ENCODE results near the gene ANGPTL2. TPM values are rescaled to one million over a fixed set of nuclear protein-coding genes. Genes with fewer than 3 reads are reported as not detected.

Gene ANGPTL2
- total and polyA plus RNA-seq, 2 experiments from 2014 or later: 18.0 to 25.6 TPM

- no peaks in the 10 kb centered on the region for H3K36me3 ChIP-seq (replicated peaks; ENCODE audit: insufficient read depth, low read depth)
- H4K20me1 ChIP-seq (ENCODE audit: insufficient read depth, poor library complexity, severe bottlenecking): no peaks in the 10 kb centered on the region
- H3K4me2 ChIP-seq: no peak overlapping the region
- H3K27ac ChIP-seq: no peak overlapping the region
- TF ChIP-seq EZH2 (IDR thresholded peaks at IDR 0.05; ENCODE audit: borderline replicate concordance) (no peak), EZH2phosphoT487 (IDR thresholded peaks at IDR 0.05; ENCODE audit: low read depth, severe bottlenecking, unreplicated experiment) (no peak)
- TF ChIP-seq, protein P1, sequence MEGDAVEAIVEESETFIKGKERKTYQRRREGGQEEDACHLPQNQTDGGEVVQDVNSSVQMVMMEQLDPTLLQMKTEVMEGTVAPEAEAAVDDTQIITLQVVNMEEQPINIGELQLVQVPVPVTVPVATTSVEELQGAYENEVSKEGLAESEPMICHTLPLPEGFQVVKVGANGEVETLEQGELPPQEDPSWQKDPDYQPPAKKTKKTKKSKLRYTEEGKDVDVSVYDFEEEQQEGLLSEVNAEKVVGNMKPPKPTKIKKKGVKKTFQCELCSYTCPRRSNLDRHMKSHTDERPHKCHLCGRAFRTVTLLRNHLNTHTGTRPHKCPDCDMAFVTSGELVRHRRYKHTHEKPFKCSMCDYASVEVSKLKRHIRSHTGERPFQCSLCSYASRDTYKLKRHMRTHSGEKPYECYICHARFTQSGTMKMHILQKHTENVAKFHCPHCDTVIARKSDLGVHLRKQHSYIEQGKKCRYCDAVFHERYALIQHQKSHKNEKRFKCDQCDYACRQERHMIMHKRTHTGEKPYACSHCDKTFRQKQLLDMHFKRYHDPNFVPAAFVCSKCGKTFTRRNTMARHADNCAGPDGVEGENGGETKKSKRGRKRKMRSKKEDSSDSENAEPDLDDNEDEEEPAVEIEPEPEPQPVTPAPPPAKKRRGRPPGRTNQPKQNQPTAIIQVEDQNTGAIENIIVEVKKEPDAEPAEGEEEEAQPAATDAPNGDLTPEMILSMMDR (IDR thresholded peaks at IDR 0.05; ENCODE audit: poor library complexity): no peak
- H2AFZ ChIP-seq: no peak overlapping the region
- no peaks in the 10 kb centered on the region for H3K27me3 ChIP-seq
- H3K79me2 ChIP-seq: no peaks in the 10 kb centered on the region
- no peak for DNase-seq (ENCODE audit: low spot score)
- no peaks in the 10 kb centered on the region for H3K9me3 ChIP-seq (ENCODE audit: low read depth)
- peaks cover 6% of the 10 kb centered on the region for H3K4me1 ChIP-seq (ENCODE audit: insufficient read depth)
- 92% methylated on average over 7 of the region's 7 CpGs for WGBS (ENCODE audit: low lambda C conversion rate, missing lambda C conversion rate)
- no peak overlapping the region for H3K4me3 ChIP-seq
- H3K9me2 ChIP-seq (replicated peaks; ENCODE audit: insufficient read depth): no peaks in the 10 kb centered on the region
Observed at GRCh38 chr9:127058011-127058644, 64.3 kb downstream of the ANGPTL2 start.

GRCh38 chr9:127056446-127056845, 66.0 kb downstream of the ANGPTL2 start:
- DNase-seq (ENCODE audit: low spot score): no peak
- Histone ChIP-seq H3K9me2 (replicated peaks; ENCODE audit: insufficient read depth) (no peaks in the 10 kb centered on the region), H3K27ac (no peak overlapping the region), H3K4me2 (no peak overlapping the region), H3K4me3 (no peak overlapping the region), H2AFZ (no peak overlapping the region), H3K4me1 (ENCODE audit: insufficient read depth) (peaks cover 6% of the 10 kb centered on the region), H4K20me1 (ENCODE audit: insufficient read depth, poor library complexity, severe bottlenecking) (no peaks in the 10 kb centered on the region), H3K36me3 (replicated peaks; ENCODE audit: insufficient read depth, low read depth) (no peaks in the 10 kb centered on the region), H3K9me3 (ENCODE audit: low read depth) (no peaks in the 10 kb centered on the region), H3K27me3 (no peaks in the 10 kb centered on the region), H3K79me2 (no peaks in the 10 kb centered on the region)
- TF ChIP-seq EZH2phosphoT487 (IDR thresholded peaks at IDR 0.05; ENCODE audit: low read depth, severe bottlenecking, unreplicated experiment) (no peak), EZH2 (IDR thresholded peaks at IDR 0.05; ENCODE audit: borderline replicate concordance) (no peak)
- TF ChIP-seq, protein P1 (IDR thresholded peaks at IDR 0.05; ENCODE audit: poor library complexity): no peak
- 86% methylated on average over 3 of the region's 3 CpGs for WGBS (ENCODE audit: low lambda C conversion rate, missing lambda C conversion rate)

DNA sequence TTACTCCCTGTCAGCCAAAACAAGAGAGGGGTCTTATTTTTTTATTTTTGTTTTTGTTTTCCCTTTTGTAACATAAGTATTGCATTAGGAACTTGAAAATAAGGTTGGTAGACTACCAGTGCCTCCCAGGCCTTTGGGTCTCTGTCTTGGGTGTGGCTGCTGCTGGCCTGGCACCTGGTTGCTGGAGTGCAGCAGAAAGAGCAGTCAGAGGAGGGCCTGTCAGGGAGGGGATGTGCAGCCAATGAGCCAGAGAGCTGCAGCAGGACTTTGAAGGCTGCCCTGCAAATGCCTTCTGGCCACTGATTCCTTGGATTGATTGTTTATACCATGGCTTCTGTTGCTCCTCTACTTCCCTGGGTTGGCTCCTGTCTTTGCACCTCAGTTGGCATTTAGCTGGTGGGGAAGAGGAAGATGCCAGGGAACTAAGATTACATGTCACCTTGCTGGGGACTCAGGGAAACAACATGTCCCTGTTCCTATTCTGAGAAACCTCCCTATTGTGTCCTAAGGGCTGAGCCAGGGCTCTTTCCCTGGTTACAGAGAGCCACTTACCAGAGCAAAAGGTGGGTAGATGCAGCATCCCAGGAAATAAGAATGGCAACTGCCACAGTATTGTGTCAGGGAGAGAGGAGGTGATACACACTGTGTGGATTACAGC, 66.6 kb downstream of the ANGPTL2 start:
- Histone ChIP-seq H3K4me1 (ENCODE audit: insufficient read depth) (peaks cover 6% of the 10 kb centered on the region), H2AFZ (no peak overlapping the region), H3K9me3 (ENCODE audit: low read depth) (no peaks in the 10 kb centered on the region), H4K20me1 (ENCODE audit: insufficient read depth, poor library complexity, severe bottlenecking) (no peaks in the 10 kb centered on the region), H3K36me3 (replicated peaks; ENCODE audit: insufficient read depth, low read depth) (no peaks in the 10 kb centered on the region), H3K79me2 (no peaks in the 10 kb centered on the region), H3K27ac (no peak overlapping the region), H3K9me2 (replicated peaks; ENCODE audit: insufficient read depth) (no peaks in the 10 kb centered on the region), H3K27me3 (no peaks in the 10 kb centered on the region), H3K4me2 (no peak overlapping the region), H3K4me3 (no peak overlapping the region)
- no peak for DNase-seq (ENCODE audit: low spot score)
- TF ChIP-seq EZH2phosphoT487 (IDR thresholded peaks at IDR 0.05; ENCODE audit: low read depth, severe bottlenecking, unreplicated experiment) (no peak), EZH2 (IDR thresholded peaks at IDR 0.05; ENCODE audit: borderline replicate concordance) (no peak)
- TF ChIP-seq, protein P1 (IDR thresholded peaks at IDR 0.05; ENCODE audit: poor library complexity): no peak
